Astrocyte of the spinal cord (primary cell): ENCODE results near the gene POU4F1.

ENCODE experiments used
- DNase-seq: peaks from one replicate; pipeline ENCODE4 v3.0.0; 2011; ENCODE audit warnings: low read depth, low spot score
- H3K4me3 ChIP-seq: 2 replicates; pipeline ENCODE4 v1.5.1; 2011; ENCODE audit warnings: low read depth, mild to moderate bottlenecking, low read length, moderate library complexity
- in situ Hi-C: cut with HindIII; loops from 2 replicates; pipeline ENCODE4 v1.10.0; 2017; ENCODE audit warnings: low sequenced_read_pairs
- TF ChIP-seq, protein P1 (sequence below): IDR thresholded peaks from 2 replicates; pipeline ENCODE4 v1.5.1; 2012; ENCODE audit warnings: low read depth, mild to moderate bottlenecking, low read length, inconsistent platforms

The POU4F1 gene

DNA sequence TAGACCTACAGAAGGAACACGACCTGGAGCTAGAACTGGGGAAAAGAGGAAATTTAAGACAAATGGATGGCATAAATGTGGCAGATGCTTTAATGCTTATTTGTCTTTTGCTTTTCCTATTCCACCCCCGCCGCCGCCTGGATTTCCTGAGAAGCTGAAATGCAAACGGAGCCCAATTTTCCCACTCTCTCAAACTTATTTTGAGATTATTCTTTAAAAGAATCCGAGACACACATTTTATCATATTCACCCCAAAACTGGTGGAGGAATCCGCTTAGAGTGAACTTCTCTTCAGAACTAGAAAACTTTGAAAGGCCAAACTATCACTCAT lies 5.8 kb downstream of the POU4F1 start:
- TF ChIP-seq, protein P1, sequence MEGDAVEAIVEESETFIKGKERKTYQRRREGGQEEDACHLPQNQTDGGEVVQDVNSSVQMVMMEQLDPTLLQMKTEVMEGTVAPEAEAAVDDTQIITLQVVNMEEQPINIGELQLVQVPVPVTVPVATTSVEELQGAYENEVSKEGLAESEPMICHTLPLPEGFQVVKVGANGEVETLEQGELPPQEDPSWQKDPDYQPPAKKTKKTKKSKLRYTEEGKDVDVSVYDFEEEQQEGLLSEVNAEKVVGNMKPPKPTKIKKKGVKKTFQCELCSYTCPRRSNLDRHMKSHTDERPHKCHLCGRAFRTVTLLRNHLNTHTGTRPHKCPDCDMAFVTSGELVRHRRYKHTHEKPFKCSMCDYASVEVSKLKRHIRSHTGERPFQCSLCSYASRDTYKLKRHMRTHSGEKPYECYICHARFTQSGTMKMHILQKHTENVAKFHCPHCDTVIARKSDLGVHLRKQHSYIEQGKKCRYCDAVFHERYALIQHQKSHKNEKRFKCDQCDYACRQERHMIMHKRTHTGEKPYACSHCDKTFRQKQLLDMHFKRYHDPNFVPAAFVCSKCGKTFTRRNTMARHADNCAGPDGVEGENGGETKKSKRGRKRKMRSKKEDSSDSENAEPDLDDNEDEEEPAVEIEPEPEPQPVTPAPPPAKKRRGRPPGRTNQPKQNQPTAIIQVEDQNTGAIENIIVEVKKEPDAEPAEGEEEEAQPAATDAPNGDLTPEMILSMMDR: no peak
- no peak overlapping the region for H3K4me3 ChIP-seq
- in situ Hi-C loops: no loop called here
- DNase-seq: no peak

DNA sequence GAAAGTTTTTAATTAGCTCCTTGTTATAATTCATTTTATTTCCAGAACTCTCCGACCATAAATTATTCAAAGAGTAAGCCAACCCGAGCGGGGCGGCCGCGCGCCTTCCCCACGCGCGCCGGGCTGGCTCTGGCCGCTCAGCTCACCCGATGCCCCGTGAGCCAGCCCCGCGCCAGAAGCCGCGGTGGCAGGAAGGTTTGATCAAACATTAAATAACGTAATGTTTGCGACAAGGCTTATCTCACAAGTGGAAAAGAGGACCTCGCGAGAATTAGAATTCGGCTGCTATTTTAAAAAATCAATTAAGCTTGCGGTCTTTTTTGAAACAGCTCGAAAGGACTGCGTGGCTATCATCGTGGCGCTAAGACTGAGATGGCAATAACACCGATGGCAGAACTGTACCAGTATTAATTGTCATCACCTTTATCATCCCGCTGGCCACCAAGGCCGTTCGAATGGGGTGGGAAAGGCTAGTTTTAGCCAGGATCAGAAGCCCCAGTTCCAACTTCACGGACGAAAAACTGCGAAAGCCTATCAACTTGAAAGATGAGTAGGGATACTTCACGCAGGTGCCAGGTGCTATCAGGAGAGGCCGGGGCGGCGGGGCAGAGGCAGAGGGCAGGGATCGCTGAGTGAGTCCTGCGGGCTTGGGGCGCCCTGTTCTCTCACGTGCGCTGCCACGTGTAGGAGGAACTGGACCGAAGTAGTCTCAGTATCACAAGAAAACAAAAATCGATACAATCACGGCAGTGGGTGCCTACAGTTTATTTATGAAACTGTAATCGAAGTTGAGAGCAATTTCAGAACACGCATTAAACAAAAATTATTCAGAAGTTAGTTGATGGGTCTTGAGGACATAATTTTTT lies 6.4 kb downstream of the POU4F1 start:
- in situ Hi-C loops: no loop called here
- TF ChIP-seq, protein P1: no peak
- no peak overlapping the region for H3K4me3 ChIP-seq
- no peak for DNase-seq

DNA sequence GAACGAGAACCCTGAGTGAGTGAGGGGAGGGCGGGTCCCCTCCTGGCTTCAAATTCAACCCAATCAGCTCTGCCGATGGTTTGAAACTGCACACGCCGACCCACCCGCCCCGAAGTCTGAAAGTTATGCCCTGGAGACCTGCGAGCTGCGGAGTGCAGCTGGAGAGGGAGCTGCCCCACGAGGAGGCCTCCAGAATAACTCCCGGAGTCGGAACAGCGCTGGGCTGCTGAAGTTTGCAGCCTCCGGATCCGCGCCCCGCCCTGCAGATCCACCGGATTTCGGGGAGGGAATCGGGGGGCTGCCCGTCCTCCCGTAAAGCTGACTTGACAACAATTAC lies 7.0 kb downstream of the POU4F1 start:
- DNase-seq: no peak
- TF ChIP-seq, protein P1: no peak
- in situ Hi-C loops: no loop called here
- no peak overlapping the region for H3K4me3 ChIP-seq

DNA sequence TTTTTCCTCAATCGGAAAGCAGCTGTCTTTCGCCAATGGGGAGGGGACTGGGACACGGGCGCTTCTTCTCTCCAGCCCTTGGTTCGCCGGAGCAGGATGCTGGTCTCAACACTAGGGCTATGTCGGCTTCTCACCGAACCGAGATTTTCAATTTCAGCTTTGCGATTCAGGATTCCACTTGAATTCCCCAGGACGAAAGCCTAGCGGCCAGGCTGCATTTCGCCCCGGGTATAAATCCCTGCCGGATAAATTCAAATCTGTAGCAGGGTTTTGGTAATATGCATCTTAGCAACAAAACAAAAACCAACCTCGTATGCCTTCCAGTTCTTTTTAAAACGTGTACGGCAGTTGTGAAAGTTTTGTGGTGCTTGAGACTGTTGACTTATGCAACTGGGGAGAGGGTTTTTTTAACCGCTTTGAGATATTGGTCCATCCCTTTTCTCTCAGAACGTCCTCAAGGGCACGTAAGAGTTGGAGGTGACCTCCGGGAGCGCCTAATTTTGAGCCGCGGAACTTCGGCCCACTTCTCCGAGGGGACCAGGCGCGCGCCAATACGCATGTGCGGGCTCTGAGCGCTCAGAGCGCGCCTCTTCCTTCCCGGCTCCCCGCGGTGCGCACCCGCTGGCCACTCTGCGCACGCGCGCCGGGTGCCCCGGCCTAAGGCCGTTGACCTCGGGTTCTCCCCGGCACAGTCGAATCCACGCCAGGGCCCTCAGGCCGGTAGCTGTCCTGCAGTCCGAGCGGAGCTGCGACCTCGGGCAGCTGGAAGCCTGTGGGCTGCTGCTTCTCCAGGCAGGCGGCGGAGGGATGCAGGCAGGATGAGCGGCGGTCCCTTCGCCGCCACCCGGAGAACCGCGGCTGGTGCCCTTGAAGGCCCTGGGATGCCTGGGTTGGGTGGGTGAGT lies 7.6 kb downstream of the POU4F1 start:
- DNase-seq: no peak
- in situ Hi-C loops: no loop called here
- TF ChIP-seq, protein P1: no peak
- no peak overlapping the region for H3K4me3 ChIP-seq

DNA sequence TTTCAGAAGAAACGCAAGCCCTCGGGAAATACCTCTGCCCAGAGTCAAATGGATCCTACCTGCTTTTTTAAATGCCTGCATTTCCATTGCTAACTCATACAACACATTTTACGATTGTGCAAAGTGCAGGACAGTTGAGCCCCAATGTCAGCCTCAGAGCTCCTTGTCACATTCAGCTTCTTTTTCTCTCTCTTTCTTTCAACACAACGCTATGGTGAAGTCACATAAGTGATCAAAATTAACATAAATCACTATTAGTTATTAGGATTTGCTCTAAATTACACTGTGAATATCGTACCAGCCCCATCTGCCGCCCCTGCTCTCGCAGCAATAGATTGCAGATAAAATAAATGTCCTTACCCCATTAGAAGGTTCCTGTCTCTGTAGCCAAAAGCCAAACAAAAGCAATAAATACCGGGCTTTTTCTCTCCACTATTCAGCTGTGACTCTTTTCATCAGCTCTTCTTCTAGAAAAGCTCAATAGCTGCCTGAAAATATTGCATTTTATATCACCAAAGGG lies 8.8 kb downstream of the POU4F1 start:
- TF ChIP-seq, protein P1: no peak
- no peak overlapping the region for H3K4me3 ChIP-seq
- no peak for DNase-seq
- in situ Hi-C loops: no loop called here

DNA sequence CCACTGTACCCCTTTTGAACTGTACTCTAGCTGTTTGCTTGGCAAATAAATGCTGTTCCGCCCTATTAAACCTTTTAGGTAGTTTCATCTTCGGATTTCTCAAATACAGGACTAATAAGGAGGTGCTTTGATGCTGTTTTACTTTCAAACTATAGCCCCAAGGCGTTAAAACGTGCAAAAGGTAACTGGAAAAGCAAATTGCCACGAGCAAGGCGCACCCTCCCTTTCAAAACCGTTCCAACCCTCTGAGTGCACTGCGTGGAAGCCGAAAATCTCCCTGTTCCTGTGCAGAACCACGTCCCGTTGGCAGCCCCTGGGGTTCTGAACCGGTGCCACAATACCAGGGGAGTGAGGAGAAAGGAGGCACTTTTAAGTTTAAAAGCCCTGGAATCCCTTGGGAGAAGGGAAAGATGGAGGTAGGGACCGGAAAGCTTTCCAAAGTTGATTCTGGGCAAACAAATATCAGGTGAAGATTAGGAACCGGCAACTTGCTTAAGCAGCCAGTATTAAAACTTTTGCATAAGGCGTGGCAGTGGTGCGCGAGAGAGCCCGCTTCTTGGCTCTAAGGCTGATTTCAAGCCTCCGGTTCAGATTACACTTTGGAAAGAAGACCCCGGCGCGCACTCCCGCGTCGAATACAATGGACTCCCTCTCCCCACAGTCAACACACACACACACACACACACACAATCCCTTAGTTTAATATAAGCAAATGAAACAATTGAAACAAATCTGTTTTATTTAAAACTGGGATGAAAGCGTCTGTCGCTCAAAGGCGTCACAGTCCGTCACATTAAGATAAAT lies 9.5 kb downstream of the POU4F1 start:
- no peak overlapping the region for H3K4me3 ChIP-seq
- DNase-seq: no peak
- TF ChIP-seq, protein P1: no peak
- in situ Hi-C loops: no loop called here
